ENCODE results near the gene NSF.
A peak's percentile ranks its signal among the peaks of the same experiment; 100 is the strongest.
"Not testable (repeated sequence)": the region's sequence is repeated elsewhere in the genome, so short reads cannot be mapped to it uniquely, and the experiment has no call there.

The NSF gene

DNA sequence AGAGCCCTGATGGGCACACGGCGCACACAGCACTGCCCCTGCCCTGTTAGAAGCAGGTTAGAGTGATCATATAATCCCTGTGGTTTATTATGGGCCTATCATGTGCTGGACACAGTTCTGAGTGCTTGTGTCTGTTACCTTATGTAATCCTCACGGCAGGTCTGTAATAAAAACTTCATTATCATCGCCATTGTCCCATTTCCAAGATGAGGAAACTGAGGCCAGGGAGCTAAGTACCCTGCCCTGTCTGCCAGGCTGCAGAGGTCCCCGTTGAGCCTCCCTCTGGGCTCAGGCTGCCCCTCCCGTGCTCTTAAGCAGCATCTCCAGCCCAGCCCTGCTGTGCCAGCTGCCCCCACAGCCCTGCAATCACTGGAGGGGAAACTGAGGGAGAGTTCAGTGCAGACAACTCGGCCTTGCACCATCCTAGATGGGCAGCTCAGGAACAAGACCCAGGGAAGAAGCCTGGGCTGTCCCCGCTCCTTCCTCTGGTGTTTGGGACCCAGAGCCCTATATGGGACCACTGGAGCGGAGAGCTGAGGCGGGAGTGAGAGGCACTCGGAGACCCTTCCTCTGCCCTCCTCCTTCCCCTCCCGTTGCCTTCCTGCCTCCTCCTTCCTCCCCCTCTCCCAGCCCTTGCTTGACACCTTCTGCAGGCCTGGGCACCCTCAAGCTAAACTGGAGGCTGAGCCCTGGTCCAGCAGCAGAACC lies 186.0 kb downstream of the NSF start:
- DNase-seq (ENCODE audit: low spot score), result no peak

DNA sequence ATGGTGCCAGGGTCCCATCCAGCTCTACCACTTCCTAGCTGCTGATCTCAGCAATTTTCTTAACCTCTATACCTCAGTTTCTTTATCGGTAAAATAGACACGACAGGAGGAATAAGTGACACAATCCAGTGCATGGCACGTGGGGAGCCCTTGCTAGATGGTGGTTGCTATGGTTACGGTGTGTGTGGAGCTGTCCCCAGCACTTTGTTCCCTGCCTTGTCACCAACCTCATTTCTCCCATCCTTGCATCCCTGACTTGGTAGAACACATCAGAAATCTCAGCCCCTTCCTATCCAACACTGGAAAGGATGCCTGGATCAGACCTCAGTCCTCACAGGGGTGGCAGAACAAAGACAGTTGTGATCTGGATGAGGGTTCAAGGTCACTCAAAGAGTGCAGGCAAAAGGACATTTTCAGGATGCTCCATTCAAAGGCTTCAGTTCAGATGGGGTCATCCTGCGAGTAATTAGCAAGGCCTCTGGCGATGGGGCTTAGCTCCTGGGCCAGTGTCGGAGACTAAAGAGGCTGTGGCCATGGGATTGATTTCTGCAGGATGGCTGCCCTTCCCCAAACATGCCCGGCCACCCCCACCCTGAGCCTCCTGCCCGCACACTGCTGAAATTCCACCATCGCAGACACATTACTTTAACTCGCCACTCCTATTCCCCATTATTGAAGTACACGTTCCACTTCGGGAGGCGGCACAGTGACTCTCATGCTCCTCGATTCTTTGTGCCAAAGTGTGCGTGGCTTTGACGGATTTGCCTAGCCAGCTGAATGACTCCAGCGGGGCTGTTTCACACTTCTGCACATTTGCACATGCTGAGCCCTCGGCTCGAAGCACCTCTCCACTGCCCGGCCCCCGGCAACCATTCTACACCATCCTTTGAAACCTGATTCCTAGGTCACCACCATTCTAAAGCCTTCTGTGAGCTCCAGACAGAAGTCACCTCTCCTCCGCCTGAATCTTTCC lies 187.8 kb downstream of the NSF start:
- no peak for DNase-seq (ENCODE audit: low spot score)

DNA sequence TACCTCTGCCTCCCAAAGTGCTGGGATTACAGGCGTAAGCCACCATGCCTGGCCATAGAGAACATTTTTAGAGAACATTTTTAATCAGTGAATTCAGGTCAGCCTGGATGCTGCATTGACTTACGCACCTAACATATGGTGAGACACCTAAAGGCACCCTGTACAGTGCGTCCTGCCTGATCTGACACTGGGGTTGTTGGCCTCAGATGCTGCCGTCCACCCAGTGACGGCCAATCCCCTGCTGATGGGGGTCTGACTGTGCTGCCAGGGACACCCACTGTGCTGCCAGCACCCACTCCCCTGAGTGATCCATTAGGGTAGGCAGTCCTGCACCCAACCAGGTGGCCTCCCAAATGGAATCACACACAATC lies 189.5 kb downstream of the NSF start:
- DNase-seq (ENCODE audit: low spot score), result no peak

DNA sequence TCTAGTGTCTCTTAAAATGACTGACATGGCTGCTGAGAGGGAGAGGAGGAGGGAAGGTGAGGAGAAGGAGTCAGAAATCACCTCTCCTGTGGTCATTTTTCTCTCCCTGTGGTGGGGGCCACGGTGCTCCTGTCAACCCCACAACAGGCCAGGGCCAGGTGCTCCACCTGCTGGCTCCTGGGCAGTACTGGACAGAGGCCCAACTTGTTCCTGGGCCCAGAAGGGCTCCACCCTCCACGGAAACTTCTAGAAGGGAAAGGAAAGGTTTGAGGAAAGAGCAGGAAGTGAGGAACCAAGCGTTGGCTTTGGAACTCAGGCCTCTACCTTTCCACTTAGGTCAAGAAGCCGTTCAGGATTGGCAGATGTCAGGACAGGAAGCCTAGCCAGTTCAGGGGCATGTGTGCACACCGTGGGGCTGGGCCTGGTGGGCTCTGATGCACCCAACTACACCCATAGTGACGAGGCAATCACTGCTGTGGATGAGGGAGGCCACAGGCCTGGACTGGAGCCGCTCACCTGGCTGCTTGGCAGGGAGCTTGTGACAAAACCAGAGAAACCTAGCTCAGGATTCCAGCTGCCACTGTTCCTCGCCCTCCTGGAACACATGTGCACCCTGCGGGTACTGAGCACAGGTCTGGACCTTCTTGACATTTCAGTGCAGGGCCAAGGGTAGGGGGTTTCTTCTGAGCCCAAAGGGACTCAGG lies 191.9 kb downstream of the NSF start:
- DNase-seq (ENCODE audit: low spot score), result no peak

DNA sequence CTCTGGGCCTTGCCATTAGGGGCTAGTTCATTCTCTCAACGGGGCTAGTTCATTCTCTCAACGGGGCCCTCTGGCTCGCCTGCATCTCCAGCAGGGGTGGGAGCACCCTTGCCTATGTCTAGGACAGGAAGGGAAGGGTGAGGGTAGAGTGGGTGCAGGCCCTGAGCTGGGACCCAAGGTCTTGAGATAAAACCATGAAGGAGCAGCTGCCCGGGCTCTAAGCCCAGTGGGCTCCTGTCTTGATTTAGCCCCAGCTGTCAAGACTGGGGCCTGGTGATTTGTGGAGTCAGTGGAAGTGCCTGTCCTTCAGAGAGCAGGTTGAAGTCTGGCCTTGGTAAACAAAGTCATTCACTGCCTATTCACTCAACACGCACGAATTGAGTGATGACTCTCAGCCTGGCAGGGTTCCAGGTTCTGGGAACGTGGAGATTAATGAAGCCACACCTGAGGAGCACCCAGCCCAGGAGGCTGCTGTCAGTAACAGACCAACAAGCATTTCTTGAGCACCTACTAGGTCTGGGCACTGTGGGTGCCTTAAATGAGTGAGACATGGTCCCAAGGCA lies 192.6 kb downstream of the NSF start:
- DNase-seq (ENCODE audit: low spot score), result no peak

DNA sequence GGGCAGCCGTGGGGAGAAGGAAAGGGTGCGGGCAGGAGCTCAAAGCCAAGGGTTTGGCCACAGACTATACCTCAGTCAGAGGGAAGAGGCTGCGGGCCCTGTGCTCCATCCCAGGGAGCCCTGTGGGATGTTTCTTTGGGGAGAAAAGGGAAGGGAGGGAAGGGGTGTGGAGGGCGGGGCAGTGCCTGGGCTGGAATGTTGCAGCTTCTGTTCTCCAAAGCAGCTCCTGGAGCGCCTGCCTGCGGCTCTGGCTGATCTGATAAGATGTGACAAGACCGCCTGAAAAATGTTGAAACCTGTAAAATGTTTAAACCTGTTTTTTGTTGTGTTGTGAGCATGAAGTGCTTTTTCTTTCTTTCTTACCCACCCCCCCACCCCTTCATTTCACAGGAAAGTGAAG lies 195.2 kb downstream of the NSF start:
- DNase-seq (ENCODE audit: low spot score), result peak; percentile 32

DNA sequence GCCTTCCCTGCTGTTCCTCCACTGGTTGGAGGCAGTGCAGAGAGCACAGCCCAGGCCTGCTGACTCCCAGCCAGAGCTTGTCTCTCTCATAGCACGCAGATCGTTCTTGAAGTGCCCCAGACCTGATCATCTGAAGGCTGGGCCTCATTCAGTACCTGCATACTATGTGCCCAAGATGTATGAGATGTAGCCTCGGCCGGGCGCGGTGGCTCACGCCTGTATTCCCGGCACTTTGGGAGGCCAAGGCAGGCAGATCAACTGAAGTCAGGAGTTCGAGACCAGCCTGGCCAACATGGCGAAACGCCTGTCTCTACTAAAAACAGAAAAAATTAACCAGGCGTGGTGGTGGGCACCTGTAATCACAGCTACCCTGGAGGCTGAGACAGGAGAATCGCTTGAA lies 197.0 kb downstream of the NSF start:
- DNase-seq (ENCODE audit: low spot score), result no peak

DNA sequence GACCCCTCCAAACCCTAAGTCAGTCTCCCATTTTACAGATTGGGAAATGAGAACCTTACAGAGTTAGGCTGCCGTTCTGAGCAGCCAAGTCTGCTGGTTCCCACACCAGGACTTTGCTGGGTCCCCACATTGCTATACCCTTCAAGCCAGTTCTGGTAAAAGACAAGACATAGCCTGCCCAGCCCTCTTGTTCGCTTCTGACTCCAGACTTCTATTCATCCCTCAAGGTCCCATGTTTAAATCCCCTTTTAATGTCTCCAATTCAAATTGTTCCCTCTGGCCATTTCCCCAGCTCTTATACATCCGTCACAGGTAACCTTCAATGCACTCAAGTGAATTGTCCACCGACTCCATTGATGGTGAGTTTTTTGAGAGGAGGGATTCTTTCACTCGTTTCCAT lies 197.8 kb downstream of the NSF start:
- DNase-seq (ENCODE audit: low spot score), result no peak

DNA sequence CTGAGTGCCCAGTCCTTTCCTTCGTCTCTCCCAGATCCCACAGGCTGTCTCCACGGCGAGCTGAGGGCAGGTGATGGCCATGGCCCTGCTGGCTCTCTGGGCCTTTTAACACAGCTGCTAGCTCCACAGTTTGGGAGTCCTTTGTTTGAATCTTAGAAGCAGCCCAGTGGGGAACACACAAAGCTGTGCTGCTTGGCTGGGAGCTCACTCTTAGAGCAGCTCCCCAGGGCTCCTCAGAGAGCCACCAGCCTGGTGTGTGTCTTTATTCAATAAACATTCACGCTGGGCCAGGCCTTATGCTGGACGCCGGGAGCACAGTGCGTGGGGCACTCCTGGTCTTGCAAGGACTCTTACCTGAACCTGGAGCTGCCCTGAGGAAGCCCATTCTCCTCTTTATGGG lies 198.3 kb downstream of the NSF start:
- no peak for DNase-seq (ENCODE audit: low spot score)

DNA sequence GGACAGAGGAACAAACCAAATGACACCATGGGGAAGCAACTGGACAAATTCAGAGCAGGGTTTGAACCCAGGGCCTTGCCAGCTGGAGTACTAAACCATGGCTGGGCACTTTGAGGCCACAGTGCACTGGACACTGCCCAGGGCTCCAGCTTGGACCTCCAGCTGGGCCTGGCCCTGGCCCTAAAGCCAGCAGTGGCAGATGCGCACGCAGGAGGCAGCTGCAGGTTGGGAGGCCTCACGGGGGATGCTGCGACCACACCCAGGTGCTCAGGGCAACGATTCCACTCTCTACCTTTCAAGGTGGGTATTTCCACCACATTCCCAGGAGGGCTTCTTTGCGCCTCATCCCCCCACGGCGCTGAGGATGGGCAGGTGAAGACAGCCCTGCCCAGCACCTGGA lies 199.1 kb downstream of the NSF start:
- DNase-seq (ENCODE audit: low spot score), result no peak

DNA sequence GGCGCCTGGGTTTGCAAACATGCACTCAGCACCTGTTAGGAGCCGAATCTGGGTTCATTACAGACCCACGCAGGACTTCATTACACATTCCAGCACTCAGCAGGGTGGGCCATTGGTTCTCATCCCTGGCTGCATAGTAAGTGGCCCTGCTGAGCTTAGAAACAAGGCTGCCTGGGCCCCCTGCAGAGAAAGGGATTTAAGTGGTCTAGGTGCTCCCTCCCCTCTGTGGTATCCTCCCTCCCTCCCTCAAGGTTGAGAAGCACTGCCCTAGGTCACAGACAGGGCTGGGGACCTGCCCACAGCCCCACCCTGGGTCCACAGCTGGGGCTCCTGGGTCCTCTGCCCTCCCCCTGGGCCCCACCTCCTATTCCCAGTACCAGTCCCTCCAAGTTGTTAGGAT lies 199.7 kb downstream of the NSF start:
- no peak for DNase-seq (ENCODE audit: low spot score)

DNA sequence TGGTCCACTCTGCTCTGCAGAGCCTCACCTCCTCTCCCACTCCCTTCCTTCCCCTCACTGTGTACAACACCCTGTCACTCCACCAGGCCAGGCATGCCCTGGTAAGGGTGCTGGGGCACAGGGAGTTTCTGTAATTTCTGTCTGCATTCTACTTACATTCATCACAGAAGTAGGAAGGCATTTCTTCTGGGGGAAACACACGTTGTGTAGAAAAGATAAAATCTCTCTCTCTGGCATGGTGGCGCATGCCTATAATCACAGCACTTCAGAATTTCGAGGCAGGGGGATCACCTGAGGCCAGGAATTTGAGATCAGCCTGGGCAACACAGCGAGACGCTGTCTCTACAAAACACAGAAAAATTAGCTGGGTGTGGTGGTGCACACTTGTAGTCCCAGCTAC lies 201.1 kb downstream of the NSF start:
- no peak for DNase-seq (ENCODE audit: low spot score)

DNA sequence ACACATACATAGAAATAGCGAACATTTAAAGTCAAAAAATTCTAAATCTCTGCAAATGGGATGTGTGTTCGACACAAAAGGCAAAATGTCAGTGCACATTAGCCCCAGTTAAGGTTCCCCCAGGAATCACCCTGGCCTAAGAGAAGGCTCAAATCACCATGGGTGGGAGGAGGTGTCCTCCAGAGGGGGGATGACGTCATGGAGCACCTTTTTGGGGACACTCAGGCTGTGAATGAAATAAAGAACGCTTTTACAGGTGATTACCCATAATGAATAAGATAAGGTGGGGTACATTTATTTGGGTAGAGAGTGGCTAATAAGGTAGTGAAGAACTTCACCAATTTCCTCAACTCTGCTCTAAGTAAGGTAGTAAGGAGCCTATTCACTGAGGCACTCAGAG lies 201.6 kb downstream of the NSF start:
- no peak for DNase-seq (ENCODE audit: low spot score)

DNA sequence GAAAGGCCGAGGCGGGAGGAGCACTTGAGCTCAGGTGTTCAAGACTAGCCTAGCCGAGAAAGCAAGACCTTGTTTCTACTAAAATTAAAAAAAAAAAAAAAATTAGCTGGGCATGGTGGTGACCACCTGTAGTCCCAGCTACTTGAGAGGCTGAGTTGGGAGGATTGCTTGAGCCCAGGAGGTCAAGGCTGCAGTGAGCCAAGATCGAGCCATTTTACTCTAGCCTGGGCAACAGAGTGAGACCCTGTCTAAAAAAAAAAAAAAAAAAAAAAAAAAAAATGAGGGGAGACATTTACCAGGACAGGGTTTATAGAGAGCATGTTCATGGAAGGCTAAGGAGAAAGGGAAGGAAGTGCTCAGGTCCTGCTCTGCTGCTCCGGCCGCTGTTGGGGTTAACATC lies 202.6 kb downstream of the NSF start:
- not testable (repeated sequence) for DNase-seq (ENCODE audit: low spot score)

DNA sequence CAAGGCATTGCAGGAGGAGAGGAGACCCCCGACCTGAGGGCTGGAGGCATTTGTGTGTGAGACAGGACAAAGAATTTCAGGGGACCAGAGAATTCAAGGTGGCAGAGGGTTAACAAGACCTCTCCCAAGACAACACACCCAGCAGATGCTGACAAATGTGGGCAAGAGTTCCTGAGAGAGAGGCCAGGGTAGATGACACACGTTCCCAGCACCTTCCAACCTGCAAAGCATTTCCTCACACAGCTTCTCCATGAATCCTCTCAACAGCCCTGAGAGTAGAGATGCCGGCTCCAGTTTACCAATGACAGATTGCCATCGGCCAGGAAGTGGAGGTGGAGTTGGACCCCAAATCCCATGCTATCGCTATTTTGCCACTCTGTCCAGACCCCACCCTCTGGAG lies 203.1 kb downstream of the NSF start:
- no peak for DNase-seq (ENCODE audit: low spot score)

DNA sequence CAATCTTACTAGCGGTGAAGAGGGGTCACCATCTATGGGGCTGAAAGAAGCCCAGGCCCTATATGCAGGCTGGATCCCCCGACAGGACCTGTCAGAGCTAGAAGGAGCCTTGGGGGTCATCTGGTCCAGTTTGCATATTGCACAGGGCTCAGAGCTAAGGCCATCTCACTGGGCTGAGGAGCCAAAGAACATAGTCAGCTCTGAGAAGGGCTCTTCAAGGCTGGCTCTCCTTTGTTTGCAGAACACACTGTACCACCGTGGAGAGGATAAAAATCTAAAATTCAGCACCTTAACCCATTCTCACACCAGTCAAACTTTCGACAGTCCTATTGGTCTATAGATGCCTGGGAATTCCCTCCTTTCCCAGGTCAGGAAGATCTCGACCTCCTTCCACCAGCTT lies 203.8 kb downstream of the NSF start:
- no peak for DNase-seq (ENCODE audit: low spot score)

DNA sequence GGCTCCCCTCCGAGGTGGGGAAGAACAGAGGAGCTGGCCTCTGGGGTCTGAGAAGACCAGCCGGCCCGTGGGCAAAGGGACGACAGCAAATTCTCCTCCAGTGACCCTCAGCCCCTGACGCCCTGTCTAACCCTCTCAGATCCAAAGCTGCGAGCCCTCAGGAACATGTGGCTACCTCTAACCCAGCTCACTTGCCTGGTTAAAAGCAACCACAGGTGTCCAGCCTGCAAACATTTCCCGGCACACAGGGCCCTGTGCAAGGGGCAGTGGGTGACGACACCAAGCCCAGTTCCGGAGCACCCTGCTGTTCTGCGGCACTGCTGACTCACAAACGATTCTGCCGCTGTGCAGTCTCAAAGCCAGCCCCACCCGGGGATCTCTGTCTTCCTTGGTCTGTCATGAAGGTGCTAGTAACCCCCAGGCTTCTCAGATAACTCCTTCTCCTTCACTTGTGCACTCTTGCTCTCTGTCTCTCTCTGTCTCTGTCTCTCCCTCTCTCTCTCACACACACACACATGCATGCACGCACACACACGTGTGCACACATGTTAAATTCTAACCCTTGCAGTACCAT lies 205.0 kb downstream of the NSF start:
- DNase-seq (ENCODE audit: low spot score), result peak; percentile 57

DNA sequence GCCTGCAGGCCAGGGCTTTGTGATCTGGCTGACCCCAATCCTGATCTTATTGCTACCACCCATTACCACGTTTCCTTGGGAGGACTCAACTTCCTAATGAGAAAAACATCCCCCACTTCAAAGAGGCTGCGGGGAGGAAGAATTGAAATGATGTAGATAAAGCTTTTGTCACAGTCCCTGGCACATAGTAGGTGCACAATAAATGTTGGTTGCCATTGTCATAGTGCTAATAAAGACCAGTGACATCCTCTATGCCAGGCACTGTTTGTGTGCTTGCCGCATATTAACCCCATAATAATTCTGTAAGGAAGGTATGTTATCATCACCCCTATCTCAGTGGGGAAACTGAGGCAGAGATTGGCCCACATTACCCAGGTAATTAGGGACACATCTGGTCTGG lies 205.6 kb downstream of the NSF start:
- DNase-seq (ENCODE audit: low spot score), result no peak

DNA sequence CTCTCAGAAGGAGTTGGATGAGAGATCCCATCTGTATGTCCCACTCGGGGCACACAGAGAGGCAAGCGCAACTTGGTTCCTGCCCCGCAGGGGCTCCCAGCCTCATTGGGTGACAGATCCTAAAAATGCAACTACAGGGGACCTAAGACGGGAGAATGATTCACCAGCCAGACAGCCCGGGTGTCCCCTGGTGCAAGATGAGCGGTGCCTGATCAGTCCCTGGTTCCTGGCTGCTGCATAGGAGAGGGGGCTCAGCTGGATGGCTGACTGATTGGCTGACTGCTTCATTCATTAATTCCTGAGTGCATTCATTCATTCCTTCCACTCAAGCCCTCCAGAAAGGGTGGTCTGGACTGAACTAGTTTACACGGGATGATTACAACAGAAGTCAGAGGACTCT lies 206.1 kb downstream of the NSF start:
- DNase-seq (ENCODE audit: low spot score), result no peak

DNA sequence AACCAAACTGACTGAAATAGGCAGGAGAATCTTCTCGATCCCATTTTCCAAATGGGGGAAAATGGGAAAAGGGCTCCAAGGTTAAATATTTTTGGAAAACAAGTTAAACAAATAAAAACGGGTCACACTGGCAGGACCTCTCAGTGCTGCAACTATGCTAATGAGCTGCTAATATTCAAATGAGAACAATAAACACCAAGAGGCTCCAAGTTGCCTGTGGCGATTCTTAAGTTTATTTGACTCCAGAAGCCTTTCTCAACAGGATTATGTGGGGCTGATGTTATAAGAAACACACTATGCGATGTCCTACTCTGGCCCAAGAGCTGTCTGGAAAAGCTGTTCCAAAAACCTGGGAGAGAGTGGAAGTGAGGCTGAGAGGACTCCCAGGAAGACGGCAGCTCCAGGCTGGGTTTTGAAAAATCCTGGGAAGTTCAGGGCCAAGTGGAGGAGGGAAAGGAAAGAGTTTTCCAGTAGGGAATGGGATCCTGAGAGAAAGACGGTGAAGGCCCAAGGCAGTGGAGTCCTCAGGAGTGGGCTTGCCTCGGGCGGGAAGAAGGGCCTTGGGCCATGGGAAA lies 206.6 kb downstream of the NSF start:
- no peak for DNase-seq (ENCODE audit: low spot score)

DNA sequence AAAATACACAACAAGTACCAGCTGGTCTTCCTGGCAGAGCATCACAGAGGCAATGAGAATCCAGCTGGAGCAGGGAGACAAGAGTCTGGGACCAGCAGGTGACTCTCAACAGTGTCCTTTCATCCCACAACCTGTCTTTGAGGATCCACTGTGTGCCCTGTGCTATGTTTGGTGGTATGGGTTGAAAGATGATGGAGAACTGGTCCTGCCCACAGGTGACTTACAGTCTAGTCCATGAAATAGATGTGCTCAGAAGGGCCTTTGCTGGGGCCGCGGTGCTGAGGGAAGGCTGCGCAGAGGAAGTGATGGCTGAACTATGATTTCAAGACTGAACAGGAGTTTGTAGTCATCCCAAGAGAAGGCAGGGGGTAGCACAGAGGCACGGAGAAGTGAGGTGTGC lies 210.1 kb downstream of the NSF start:
- no peak for DNase-seq (ENCODE audit: low spot score)

DNA sequence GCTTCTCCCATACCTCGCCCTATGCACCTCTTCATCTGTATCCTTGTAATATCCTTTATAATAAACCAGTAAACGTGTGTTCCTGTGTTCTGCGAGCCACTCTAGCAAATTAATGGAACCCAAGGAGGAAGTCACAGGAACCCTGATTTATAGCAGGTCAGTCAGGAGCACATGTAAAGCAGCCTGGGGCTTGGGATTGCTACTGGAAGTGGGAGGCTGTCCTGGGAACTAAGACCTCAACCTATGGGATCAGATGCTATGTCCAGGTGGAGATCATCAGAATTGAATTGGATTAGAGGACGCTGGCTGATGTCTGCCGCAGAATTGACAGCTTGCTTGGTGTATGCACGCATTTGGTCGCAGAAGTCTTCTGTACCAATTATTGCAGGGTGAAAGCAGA lies 212.3 kb downstream of the NSF start:
- no peak for DNase-seq (ENCODE audit: low spot score)
